Muscle of leg (tissue), 11 donors: Measurements from ENCODE around the gene SLC16A8. TPM values are rescaled to one million over a fixed set of nuclear protein-coding genes. Genes with fewer than 3 reads are reported as not detected.

Source experiments
- DNase-seq: peaks from one replicate; pipeline ENCODE4 v3.0.0; 2013
- H3K27ac ChIP-seq: one replicate; pipeline ENCODE4 v1.5.1; 2013; ENCODE audit warnings: mild to moderate bottlenecking, low read length, control low read depth
- H3K27me3 ChIP-seq: one replicate; pipeline ENCODE4 v1.6.1; 2013; ENCODE audit warnings: low read length; ENCODE audit not compliant: control insufficient read depth, insufficient read depth
- H3K36me3 ChIP-seq: one replicate; pipeline ENCODE4 v1.6.1; 2013; ENCODE audit warnings: low read length; ENCODE audit not compliant: control insufficient read depth, insufficient read depth
- H3K4me1 ChIP-seq: one replicate; pipeline ENCODE4 v1.6.1; 2013; ENCODE audit warnings: low read length; ENCODE audit not compliant: control insufficient read depth, insufficient read depth
- H3K4me3 ChIP-seq: one replicate; pipeline ENCODE4 v1.5.1; 2013; ENCODE audit warnings: low read length, control low read depth
- H3K9me3 ChIP-seq: replicated peaks from 2 replicates; pipeline ENCODE4 v1.6.1; 2013; ENCODE audit warnings: low read depth, low read length; ENCODE audit not compliant: control insufficient read depth
- WGBS: methylation state at CpG from one replicate; pipeline ENCODE4 v1.1.5; 2013; ENCODE audit warnings: missing lambda C conversion rate; ENCODE audit not compliant: insufficient coverage; 5-methylcytosine and 5-hydroxymethylcytosine counted together
- polyA plus RNA-seq, 8 donors: library from polyadenylated mRNA; unstranded; fragments of 120-200 nt; gene quantifications; one replicate each; pipeline versions ENCODE4 v1.2.1 to v1.2.3, GENCODE V29; 2013; ENCODE audit warnings: inconsistent platforms in 1 of 8, low replicate concordance in 1 of 8; ENCODE audit not compliant: insufficient read length in 8 of 8, insufficient read depth in 1 of 8
- total RNA-seq: library from RNA; stranded (reverse); fragments of 120-200 nt; gene quantifications from one replicate; pipeline ENCODE4 v1.2.4, GENCODE V29; 2013

The SLC16A8 gene
- total and polyA plus RNA-seq, 9 donors: 1.0 to 3.4 (median 2.4) TPM

DNA sequence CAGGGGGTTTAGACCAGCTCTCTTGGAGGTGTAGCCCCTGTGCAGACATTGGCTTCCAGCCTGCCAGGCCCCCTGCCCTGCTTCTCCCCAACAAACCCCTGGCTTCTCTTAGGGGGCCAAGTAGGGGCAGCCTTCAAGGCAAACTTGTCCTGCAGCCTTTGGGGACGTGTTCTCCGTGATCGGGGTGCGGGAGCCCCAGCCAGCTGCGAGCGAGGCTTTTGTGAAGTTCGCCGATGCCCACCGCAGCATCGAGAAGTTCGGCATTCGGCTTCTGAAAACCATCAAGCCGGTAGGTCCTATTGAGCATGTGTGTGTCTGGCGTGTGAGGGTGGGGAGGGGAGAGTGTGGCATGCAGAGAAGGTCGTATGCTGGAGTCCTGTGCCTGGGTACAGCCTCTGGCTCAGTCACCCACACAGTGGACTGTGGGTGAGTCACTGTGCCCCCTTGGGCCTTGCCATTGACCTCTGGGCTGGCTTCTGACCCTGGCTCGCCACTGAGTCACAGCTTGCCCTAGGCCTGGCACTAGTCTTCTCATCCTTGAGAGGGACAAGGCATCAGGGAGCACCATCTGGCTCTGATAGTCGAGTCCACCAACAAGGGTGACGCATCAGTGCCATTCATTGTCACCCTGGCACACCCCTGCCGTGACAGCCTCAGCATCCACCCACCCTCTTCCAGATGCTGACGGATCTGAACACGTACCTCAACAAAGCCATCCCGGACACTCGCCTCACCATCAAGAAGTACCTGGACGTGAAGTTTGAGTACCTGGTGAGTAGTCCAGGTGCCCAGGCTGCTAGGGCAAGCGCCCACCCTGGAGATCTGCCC, 11.4 kb downstream of the SLC16A8 start:
- Histone ChIP-seq H3K4me3 (no peak overlapping the region), H3K4me1 (peaks cover 51% of the 10 kb centered on the region), H3K9me3 (no peaks in the 10 kb centered on the region), H3K36me3 (peaks cover 44% of the 10 kb centered on the region), H3K27ac (no peak overlapping the region), H3K27me3 (no peaks in the 10 kb centered on the region)
- WGBS: 90% methylated on average over 24 of the region's 25 CpGs
- no peak for DNase-seq

DNA sequence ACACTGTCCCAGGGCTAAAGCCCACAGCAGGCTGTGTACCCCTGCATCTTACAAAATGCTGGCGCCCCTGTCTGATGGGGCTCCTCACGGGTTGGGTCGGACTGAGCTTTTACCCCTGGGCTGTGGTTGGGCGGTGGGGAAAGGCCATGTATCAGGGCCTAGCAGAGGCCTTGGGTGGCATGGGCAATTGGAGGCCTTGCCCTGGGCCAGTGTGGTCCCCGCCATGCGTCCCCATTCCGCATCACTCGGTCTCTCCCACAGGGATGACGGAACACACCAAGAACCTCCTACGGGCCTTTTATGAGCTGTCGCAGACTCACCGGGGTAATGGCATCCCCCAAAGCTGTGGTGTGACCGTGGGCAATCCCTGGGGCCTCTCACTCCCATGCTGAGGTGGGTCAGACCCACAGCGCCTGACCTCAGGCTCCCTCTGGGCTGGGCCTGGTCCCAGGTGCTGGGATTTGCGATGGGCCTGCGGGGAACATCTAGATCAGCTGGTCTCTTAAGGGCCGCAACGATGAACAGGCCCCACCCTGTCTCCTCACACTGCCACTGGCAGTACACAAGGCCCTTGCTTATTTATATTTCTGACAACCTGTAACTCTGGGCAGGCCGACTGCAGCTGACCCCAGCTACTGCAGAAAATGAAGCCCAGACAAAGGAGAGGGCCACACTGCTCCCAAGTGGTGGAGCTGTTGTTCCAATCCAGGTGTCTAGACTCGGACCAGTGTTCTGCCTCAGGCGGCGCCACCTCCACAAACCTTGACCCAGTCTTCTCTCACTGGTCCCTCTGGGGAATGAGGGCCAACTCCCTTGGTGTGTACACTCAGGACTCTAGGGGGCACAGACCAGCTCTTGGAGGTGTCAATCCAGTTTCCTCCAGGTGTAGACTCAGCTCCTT, 12.3 kb downstream of the SLC16A8 start:
- no peak overlapping the region for H3K4me3 ChIP-seq
- H3K4me1 ChIP-seq: peaks cover 58% of the 10 kb centered on the region
- H3K27me3 ChIP-seq: no peaks in the 10 kb centered on the region
- no peaks in the 10 kb centered on the region for H3K9me3 ChIP-seq
- DNase-seq: no peak
- peaks cover 44% of the 10 kb centered on the region for H3K36me3 ChIP-seq
- peak overlapping the region; percentile 94 for H3K27ac ChIP-seq
- WGBS: 85% methylated on average over 21 of the region's 22 CpGs

DNA sequence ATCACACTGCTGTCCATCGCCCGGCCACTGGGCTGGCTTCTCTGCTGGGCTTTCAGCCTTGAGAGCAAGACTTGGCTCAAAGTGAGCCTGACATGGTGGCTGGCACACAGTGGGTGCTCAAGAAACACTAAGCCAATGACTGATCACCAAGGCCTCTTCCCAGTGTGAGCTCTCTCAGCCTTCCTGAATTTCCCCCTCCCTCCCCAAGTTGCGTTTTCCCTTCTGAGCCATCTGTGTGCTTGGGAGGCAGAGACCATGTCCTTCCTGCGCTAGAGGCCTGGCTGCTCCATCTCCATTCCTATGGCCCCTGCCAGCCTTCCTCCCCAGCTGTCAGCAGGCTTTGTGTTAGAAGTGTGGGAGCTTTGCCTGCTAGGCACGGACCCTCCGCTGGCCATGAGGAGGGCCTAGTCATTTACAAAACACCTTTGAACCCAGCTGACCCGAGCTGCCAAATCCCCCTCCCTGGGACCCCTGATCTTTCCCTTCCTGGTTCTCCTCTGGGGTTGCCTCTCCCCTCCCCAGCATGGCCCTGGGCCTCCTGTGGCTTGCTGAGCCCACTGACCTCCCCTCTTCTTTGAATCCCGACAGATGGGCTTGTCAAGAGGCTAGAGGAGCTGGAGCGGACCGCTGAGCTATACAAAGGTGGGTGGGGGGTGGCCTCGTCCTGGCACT, 13.6 kb downstream of the SLC16A8 start:
- Histone ChIP-seq H3K36me3 (peaks cover 51% of the 10 kb centered on the region), H3K4me1 (peaks cover 60% of the 10 kb centered on the region), H3K4me3 (no peak overlapping the region), H3K27me3 (no peaks in the 10 kb centered on the region), H3K9me3 (no peaks in the 10 kb centered on the region), H3K27ac (peak overlapping the region; percentile 94)
- DNase-seq: no peak
- 63% methylated on average over 5 of the region's 11 CpGs for WGBS

DNA sequence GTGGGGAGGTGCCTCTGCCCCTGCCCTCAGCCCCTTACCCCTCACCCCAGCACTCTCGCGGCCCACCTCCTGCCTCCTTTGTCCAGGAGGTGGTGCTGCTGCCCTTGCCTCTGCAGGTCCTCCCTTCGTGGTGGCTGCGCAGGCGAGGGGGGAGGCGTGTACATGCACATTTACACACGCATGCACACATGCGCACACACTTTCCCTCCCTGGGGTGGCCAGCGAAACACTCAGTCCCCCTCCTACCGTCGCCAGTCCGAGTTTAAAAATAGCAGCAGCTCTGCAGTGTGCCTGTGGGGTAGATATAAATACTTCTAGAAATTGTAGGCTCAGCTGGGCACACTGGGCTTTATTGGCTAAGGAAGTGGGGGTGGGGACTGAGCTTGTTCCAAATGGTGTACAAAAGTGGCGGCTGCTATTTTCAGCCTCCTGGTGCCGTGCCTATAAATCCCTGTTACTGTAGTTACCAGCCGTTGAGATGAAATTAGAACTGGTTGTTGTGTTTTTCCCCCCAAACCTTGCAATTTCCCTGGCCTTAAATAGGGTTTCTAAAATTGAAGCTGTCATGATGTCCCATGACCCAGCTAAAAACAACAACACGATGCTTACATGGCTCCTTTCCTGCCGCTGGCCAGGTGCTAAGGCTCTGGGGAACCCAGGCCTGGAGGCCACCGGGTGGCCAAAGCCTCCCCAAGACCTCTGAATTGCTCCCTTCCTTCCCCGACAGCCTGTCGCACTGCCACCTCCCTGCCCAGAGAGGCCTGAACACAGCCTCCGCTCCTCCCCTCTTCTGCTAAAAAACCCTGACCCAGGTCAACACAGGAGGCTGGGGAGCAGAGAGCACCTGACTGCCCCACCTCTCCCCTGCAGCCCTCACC, 14.4 kb downstream of the SLC16A8 start:
- WGBS: 54% methylated on average over 6 of the region's 21 CpGs
- Histone ChIP-seq H3K27ac (peak overlapping the region; percentile 94), H3K4me3 (peak overlapping the region; percentile 21), H3K4me1 (peaks cover 60% of the 10 kb centered on the region), H3K27me3 (no peaks in the 10 kb centered on the region), H3K9me3 (no peaks in the 10 kb centered on the region), H3K36me3 (peaks cover 59% of the 10 kb centered on the region)
- peak; percentile 84 for DNase-seq

DNA sequence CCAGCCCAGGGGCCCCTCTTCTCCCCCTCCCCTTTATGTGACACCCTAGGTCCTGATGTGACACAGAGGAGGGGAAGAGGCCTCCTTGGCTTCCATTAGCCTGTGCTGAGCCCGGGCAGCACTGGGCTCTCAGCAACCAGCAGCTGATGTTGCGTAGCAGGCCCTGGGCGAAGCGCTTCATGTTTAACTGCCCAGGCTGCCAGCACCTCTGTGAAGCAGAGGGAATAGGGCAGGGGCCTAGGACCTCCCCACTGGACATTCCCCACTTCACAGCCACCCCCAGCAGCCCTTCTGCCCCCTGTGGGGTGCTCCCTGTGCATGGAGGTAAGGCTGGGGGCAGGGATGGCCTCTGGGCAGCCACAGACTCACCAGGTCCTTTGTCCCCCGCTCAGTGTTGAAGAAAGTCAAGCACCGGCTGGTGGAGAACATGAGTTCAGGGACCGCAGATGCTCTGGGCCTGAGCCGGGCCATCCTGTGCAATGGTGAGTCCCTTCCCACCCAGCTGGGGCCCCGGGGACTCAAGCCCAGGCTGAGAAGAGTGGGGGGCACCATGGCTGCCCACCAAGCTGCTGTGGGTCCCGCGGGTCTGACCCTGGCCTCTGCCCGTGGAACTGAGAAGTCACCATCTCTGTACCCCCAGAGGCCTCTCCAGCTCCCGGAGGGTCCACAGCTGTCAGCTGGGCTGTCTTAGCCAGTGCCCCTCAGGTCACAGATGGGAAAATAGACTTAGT, 15.2 kb downstream of the SLC16A8 start:
- H3K4me1 ChIP-seq: peaks cover 60% of the 10 kb centered on the region
- H3K4me3 ChIP-seq: peak overlapping the region; percentile 21
- H3K36me3 ChIP-seq: peaks cover 54% of the 10 kb centered on the region
- no peak for DNase-seq
- no peaks in the 10 kb centered on the region for H3K9me3 ChIP-seq
- H3K27ac ChIP-seq: peak overlapping the region; percentile 94
- 75% methylated on average over 7 of the region's 13 CpGs for WGBS
- no peaks in the 10 kb centered on the region for H3K27me3 ChIP-seq

DNA sequence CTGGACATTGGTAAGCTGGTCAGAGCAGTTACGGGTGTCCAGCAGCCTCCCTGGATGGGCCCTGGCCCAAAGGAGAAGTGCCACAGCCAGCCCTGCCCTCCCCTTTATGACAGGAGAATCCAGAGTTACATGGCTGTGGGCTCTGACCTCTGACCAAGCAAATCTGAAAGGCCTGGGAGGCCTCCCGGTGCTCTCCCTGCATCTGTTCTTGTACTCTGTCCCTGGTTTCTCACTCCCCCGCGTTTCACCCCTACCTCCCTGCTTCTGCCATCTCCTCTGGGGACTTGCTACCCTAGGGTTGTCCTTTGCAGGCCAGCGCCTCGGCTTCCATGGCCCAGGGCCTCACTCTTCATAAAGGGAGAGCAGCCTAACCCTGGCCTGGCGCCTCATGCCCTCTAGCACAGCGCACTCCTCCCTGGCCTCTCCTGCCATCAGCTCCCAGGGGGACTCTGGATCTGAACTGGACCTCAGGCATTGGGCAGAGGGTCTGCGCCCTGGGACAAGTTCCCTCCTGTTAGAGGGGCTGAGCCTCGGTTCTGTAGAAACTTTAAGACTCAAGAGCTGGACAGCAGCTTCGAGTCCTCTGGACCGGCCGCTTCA, 16.1 kb downstream of the SLC16A8 start:
- H3K4me3 ChIP-seq: no peak overlapping the region
- peaks cover 49% of the 10 kb centered on the region for H3K36me3 ChIP-seq
- H3K4me1 ChIP-seq: peaks cover 60% of the 10 kb centered on the region
- H3K27me3 ChIP-seq: no peaks in the 10 kb centered on the region
- 86% methylated on average over 13 of the region's 13 CpGs for WGBS
- H3K9me3 ChIP-seq: no peaks in the 10 kb centered on the region
- no peak for DNase-seq
- H3K27ac ChIP-seq: no peak overlapping the region

DNA sequence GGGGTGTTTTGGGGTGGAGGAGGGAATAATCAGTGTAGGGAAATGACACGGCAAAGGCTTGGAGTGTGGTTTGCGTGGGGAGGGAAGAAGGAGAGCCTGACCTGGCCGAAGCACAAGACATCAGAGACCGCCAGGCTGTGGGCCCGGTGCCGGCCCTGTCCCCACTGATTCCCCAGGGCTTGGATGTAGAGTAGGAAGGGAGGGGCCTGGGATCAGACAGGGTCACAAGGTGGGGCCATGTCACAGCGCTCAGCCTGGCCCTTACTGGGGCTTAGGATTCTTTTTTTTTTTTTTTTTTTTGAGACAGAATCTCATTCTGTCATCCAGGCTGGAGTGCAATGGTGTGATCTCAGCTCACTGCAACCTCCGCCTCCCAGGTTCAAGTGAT, 17.0 kb downstream of the SLC16A8 start:
- Histone ChIP-seq H3K36me3 (peaks cover 42% of the 10 kb centered on the region), H3K4me3 (no peak overlapping the region), H3K27ac (no peak overlapping the region), H3K27me3 (no peaks in the 10 kb centered on the region), H3K4me1 (peaks cover 54% of the 10 kb centered on the region), H3K9me3 (no peaks in the 10 kb centered on the region)
- WGBS: 59% methylated on average over 6 of the region's 8 CpGs
- no peak for DNase-seq

DNA sequence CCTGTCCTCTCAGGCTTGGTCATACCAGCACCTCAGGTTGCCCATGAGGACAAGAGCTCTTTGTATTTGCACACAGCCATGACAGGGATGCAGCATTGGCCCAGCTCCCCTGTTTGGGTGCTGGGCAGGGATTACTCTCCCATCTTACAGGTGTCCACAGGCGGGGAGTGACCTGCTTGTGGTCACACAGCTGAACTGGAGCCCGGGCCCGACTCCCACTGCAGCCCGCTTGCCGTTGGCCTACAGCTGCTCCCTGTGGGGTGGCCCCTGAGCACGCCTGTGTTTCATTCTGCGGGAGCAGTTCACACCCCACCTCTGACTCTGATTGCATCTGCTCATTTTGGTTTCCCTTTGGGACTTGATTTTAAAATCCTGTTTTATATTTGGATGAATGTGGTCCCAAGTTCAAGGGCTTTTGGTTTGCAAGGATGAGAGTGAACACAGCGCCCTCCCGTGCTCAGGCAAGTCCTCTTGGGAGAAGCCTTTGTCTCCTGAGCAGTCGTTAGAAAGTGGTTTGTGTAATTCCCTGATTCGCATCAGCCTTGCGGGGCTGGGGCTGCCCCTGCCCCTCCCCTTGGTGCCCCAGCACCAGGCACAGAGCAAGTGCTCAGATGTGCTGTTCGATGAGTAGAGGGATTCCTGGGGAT, 17.5 kb downstream of the SLC16A8 start:
- Histone ChIP-seq H3K9me3 (no peaks in the 10 kb centered on the region), H3K27me3 (no peaks in the 10 kb centered on the region), H3K4me1 (peaks cover 49% of the 10 kb centered on the region), H3K4me3 (no peak overlapping the region), H3K36me3 (peaks cover 36% of the 10 kb centered on the region), H3K27ac (no peak overlapping the region)
- no peak for DNase-seq
- 88% methylated on average over 11 of the region's 13 CpGs for WGBS
